ENCODE measurements around the gene CTSV.

- TF ChIP-seq CTCF (IDR thresholded peaks at IDR 0.05; ENCODE audit: low read depth, low read length, poor library complexity, severe bottlenecking) = no peak
- TF ChIP-seq EZH2phosphoT487 (IDR thresholded peaks at IDR 0.05; ENCODE audit: borderline replicate concordance, low read length) = no peak
These were observed 25.2 kb upstream of the CTSV start for GRCh38 chr9:97064176-97064575.

Data from DOHH2 (cell line).